GM21529 (cell line): Measurements from ENCODE around the gene CDH13.
A peak's percentile ranks its signal among the peaks of the same experiment; 100 is the strongest.

Experiments used
- ATAC-seq: cut with Tn5 transposase; IDR thresholded peaks from one replicate; pipeline ENCODE4 v1.9.1; 2021; ENCODE audit not compliant: unreplicated experiment

The CDH13 gene

GRCh38 chr16:83771306-83771942, 1144.7 kb downstream of the CDH13 start:
- no peak for ATAC-seq

- ATAC-seq = no peak
Observed at GRCh38 chr16:83772806-83773205, 1146.0 kb downstream of the CDH13 start.

GRCh38 chr16:83774066-83774465, 1147.3 kb downstream of the CDH13 start:
- ATAC-seq = no peak

- ATAC-seq = no peak
Observed at GRCh38 chr16:83776944-83777343, 1150.2 kb downstream of the CDH13 start.

- ATAC-seq = no peak
Observed at GRCh38 chr16:83779886-83780285, 1153.1 kb downstream of the CDH13 start.

- ATAC-seq = no peak
Observed at GRCh38 chr16:83785455-83785854, 1158.7 kb downstream of the CDH13 start.

GRCh38 chr16:83789642-83790401, 1163.1 kb downstream of the CDH13 start:
- ATAC-seq = no peak

GRCh38 chr16:83791916-83792315, 1165.1 kb downstream of the CDH13 start:
- ATAC-seq = no peak

GRCh38 chr16:83792391-83792790, 1165.6 kb downstream of the CDH13 start:
- ATAC-seq = no peak

- ATAC-seq = no peak
Observed at GRCh38 chr16:83793179-83793578, 1166.4 kb downstream of the CDH13 start.

GRCh38 chr16:83794860-83795554, 1168.2 kb downstream of the CDH13 start:
- ATAC-seq = no peak

GRCh38 chr16:83797013-83797412, 1170.2 kb downstream of the CDH13 start:
- no peak for ATAC-seq

GRCh38 chr16:83799336-83799735, 1172.6 kb downstream of the CDH13 start:
- ATAC-seq = no peak

- ATAC-seq = peak; percentile 77
Observed at GRCh38 chr16:83802135-83802534, 1175.4 kb downstream of the CDH13 start.

GRCh38 chr16:83802554-83803205, 1175.9 kb downstream of the CDH13 start:
- no peak for ATAC-seq

- ATAC-seq = no peak
Observed at GRCh38 chr16:83803811-83804210, 1177.0 kb downstream of the CDH13 start.

- ATAC-seq = no peak
Observed at GRCh38 chr16:83804366-83804765, 1177.6 kb downstream of the CDH13 start.

GRCh38 chr16:83806036-83806435, 1179.3 kb downstream of the CDH13 start:
- peak; percentile 27 for ATAC-seq

- ATAC-seq = no peak
Observed at GRCh38 chr16:83806731-83807130, 1180.0 kb downstream of the CDH13 start.

GRCh38 chr16:83807327-83807709, 1180.5 kb downstream of the CDH13 start:
- no peak for ATAC-seq
